Measurements from ENCODE around the gene PLRG1.
A peak's percentile ranks its signal among the peaks of the same experiment; 100 is the strongest.

Gene PLRG1

GRCh38 chr4:154573190-154573870 is 23.1 kb upstream of the PLRG1 start:
- no peak for DNase-seq

- DNase-seq: no peak
Measured at GRCh38 chr4:154569584-154569983, 19.4 kb upstream of the PLRG1 start.

DNA sequence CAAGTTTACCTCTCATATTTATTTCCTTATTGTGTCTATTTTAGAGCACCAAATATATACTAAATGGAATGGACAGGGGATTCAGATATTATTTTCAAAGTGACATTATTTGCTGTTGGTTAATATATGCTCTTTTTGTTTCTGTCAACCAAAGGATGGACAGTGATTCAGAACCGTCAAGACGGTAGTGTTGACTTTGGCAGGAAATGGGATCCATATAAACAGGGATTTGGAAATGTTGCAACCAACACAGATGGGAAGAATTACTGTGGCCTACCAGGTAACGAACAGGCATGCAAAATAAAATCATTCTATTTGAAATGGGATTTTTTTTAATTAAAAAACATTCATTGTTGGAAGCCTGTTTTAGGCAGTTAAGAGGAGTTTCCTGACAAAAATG is 18.8 kb upstream of the PLRG1 start:
- no peak for DNase-seq

- DNase-seq: no peak
Measured at GRCh38 chr4:154566639-154567204, 16.5 kb upstream of the PLRG1 start.

DNA sequence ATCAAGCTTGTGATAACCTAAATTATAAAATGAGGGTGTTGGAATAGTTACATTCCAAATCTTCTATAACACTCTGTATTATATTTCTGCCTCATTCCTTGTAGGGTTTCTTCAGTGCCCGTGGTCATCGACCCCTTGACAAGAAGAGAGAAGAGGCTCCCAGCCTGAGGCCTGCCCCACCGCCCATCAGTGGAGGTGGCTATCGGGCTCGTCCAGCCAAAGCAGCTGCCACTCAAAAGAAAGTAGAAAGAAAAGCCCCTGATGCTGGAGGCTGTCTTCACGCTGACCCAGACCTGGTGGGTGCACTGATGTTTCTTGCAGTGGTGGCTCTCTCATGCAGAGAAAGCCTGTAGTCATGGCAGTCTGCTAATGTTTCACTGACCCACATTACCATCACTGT is 15.5 kb upstream of the PLRG1 start:
- no peak for DNase-seq

GRCh38 chr4:154564311-154564710 is 14.1 kb upstream of the PLRG1 start:
- DNase-seq: no peak

- DNase-seq: no peak
Measured at GRCh38 chr4:154562697-154563254, 12.6 kb upstream of the PLRG1 start, which contains the start of gene FGB. Gene FGB (plus strand): TSS chr4:154563011. CDS start chr4:154563019, 8 bp downstream.

GRCh38 chr4:154560824-154561231 is 10.6 kb upstream of the PLRG1 start:
- no peak for DNase-seq

- no peak for DNase-seq
Measured at GRCh38 chr4:154560419-154560801, 10.2 kb upstream of the PLRG1 start.

DNA sequence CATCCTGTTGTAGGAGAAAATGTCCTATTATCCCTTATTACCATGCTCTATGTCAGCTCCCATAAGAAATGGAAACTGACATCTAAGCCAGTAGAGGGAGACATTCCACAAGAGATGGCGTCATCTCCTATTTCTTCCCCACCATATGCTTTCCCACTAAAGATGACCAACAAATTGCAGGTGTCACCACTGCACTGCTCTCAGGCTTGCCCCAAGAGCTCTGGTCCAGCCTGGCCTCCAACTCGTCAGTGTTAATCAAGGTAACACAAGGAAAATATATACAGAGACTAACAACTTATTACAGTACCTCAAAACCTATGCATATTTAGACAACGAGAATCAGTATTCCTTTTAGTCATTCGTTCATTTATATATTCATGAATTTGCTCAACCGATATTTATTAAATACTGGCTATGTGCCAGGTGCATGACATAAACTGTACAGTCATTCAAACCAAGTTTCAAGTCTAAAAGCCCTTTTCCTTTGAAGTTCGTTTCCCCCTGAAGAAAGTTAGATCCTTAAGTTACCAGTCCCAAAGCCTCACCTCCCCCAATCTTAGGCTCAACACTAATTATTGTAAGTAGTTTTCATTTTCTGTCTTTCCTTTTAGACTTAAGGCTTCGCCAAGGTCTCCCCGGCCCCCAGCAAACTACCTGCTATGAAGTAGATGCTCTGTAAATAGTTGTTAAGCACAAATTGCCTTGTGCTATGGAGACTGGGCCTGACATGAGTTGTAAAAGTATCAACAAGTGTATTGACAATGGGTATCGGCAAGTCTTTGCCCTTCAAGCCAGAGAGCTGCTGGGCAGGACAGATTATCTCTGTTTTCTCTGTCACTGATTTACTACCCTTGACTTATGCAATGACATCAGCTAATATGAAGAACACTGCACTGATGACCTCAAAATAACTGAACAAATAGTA is 9.6 kb upstream of the PLRG1 start:
- DNase-seq: no peak

- no peak for DNase-seq
Measured at GRCh38 chr4:154559141-154559493, 8.9 kb upstream of the PLRG1 start.

DNA sequence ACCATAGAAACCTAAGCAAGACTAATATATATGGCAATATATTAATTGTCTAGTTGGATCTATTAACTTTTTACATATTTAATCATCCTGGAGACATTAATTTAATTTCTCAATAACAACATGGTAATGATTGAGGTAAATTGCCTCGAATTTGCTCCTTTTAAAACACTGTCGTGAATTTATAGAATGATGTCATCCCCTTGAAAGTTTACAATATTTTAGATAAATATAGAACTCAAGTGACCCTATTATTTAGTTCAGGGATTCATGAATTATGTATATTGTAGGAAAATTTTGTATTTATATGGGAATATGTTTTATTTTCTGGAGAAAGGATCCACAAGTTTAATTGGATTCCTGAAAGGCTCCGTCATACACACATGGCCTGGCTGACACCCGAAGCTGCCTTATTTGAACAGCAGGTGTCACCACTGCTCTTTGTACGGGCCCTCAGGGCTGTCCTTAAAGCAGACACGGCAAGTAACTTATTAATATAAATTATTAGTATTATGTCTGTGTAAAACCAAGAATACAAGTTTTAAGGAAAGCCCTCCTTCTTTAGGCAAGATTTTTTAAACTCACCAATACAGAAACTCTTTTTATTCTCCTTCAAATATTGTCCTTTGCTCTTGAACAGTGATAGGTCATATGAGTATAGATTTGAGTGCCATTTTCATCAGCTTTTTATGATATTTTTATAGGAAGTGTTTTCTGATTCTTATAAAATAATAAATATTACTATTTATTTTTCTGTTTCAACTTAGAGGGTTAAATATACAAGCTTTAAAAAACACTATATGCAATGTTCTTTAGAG is 1.9 kb upstream of the PLRG1 start:
- DNase-seq: peak; percentile 26

GRCh38 chr4:154545689-154546088 is 4.5 kb downstream of the PLRG1 start:
- no peak for DNase-seq

DNA sequence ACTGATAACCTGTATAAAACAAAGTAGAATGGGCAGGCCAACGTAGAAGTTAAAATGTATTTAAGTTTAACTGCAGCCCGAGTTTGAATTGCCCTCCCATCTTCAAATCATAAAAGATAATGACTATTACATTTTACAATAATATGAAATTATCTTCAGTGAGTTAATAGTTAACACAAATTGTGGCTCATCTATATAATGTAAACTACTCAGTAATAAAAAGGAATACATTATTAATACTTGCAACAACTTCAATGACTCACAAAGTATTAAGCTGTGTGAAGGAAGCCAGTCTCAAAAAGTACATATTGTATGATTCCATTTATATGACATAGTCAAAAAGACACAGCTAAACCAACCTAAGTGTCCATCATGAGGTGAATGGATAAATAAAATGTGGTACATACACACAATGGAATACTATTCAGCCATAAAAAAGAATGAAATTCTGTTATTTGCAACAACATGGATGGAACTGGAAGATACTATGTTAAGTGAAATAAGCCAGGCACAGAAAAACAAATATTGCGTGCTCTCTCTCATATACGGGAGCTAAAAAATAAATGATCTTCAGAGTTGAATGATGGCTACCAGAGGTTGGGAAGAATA is 7.8 kb downstream of the PLRG1 start:
- DNase-seq: no peak

- no peak for DNase-seq
Measured at GRCh38 chr4:154534296-154534695, 15.9 kb downstream of the PLRG1 start.

GRCh38 chr4:154529728-154530519 is 20.3 kb downstream of the PLRG1 start:
- no peak for DNase-seq

GRCh38 chr4:154528869-154529268 is 21.3 kb downstream of the PLRG1 start:
- DNase-seq: no peak

GRCh38 chr4:154527308-154527707 is 22.9 kb downstream of the PLRG1 start:
- DNase-seq: no peak

- no peak for DNase-seq
Measured at GRCh38 chr4:154526151-154526550, 24.0 kb downstream of the PLRG1 start.

- DNase-seq: no peak
Measured at GRCh38 chr4:154521607-154522006, 28.6 kb downstream of the PLRG1 start.

GRCh38 chr4:154519214-154519613 is 31.0 kb downstream of the PLRG1 start:
- no peak for DNase-seq
